Astrocyte (in vitro differentiated cells and primary cell): ENCODE data around the gene ELP4.

Experiments used
- CTCF ChIP-seq: IDR thresholded peaks from 2 replicates; pipeline ENCODE4 v1.5.1; 2011; ENCODE audit warnings: low read depth, mild to moderate bottlenecking, inconsistent platforms, low read length, moderate library complexity; ENCODE audit not compliant: insufficient read depth
- EZH2 ChIP-seq: IDR thresholded peaks from 2 replicates; pipeline ENCODE4 v1.6.1; 2012; ENCODE audit warnings: mild to moderate bottlenecking, low read length, inconsistent platforms; ENCODE audit not compliant: insufficient read depth

GRCh38 chr11:31689559-31689958 is 180.0 kb downstream of the ELP4 start:
- TF ChIP-seq CTCF (no peak), EZH2 (no peak)
